HG03025 (cell line): Measurements from ENCODE around the gene PRKCSH.
"Not testable (repeated sequence)": the region's sequence is repeated elsewhere in the genome, so short reads cannot be mapped to it uniquely, and the experiment has no call there.

Experiments used
- ATAC-seq: cut with Tn5 transposase; IDR thresholded peaks from one replicate; pipeline ENCODE4 v1.9.1; 2021; ENCODE audit warnings: mild to moderate bottlenecking, moderate library complexity; ENCODE audit not compliant: unreplicated experiment, low FRiP score

PRKCSH gene

DNA sequence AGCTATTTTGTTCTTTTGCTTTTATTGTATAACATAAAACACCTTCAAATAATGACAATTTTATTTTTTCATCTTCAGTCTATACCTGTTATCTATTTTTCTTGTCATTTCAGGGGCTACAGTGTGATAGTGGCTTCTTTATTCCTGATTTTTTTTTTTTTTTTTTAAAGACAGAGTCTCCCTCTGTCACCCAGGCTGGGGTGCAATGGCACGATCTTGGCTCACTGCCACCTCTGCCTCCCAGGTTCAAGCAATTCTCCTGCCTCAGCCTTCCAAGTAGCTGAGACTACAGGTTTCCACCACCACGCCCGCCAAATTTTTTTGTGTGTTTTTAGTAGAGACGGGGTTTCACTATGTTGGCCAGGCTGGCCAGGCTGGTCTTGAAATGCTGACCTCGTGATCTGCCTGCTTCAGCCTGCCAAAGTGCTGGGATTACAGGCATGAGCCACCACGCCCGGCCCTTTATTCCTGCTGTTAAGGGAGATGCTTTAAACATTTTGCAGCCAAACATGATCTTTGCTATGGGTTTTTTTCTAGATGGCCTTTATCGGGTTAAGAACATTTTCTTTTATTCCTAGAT, 32.9 kb downstream of the PRKCSH start:
- not testable (repeated sequence) for ATAC-seq

DNA sequence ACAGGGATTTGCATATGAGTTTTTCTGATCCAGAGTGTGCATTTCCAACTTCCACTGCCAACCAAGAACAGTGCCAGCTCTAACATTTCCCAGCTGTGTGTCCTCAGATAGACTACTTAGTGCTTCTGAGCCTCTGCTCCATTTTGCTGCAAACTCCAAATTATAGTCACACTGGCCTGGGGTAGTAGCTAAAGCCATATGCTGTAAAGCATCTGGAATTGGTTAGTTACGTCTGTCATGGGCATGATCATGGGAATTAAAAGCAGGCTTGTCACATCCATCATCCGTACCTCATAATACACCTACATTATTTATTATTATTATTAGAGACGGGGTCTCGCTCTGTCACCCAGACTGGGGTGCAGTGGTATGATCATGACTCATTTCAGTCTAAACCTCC, 38.3 kb downstream of the PRKCSH start:
- ATAC-seq: no peak

GRCh38 chr19:11475343-11475742, 39.9 kb downstream of the PRKCSH start:
- ATAC-seq: not testable (repeated sequence)

DNA sequence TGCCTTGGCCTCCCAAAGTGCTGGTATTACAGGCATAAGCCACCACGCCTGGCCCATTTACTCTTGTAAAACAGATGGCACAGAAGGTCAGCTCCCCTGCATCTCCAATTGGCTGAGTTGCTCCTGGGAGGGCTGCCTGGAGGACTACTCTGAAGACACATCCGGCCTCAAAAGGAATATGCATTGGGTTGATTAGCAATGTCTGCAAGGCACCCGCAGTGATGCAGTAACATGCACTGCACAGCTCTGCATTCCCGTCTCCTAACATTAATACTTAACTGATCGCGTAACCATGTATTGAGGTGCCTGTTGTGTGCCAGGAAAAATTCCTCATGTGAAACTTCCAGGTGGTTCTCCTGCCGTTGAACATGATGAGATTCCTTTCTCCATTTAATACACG, 40.4 kb downstream of the PRKCSH start:
- ATAC-seq: no peak

DNA sequence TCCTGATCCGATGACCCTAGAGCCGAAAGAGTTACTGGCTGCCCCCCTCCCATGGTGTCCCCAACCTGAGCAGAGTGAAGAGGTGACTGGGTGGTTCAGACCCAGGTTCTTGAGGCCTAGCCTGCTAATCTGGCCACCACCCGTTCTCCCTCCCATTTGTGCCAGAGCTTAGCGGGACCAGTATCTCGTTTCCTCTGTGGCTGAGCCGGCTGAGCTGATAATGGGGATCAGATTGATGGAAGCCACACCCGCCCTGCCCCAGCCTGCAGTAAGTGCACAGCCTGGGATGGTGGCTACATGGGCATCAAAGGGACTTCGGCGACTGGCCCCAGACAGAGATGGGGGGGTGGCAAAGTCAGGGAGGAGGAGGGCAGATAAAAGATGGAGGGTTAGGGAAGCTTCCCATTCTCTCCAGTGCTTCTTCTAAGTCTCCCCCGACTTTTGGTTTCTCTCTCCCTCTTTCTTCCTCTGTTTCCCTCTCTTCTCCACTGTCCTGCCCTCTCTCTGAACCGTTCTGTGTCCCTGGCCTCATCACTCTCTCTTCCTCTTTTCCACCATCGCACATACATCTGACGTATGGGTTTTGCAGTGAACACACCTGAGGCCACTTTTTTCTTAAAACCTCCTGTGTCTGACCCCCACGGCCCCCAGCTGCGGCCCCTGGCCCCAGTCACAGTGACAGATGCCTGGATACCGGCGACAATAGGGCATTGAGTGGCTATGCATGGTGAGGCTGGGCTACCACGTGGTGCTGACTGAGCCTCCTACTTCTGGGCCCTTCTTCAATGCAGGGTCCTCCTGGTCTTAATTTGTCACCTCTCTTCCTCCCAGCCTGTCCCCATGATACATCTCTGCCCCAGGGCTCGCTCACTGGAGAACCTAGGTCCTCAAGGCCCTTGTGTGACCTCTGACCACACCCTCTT, 43.0 kb downstream of the PRKCSH start:
- no peak for ATAC-seq

GRCh38 chr19:11479090-11479897, 43.9 kb downstream of the PRKCSH start:
- no peak for ATAC-seq

DNA sequence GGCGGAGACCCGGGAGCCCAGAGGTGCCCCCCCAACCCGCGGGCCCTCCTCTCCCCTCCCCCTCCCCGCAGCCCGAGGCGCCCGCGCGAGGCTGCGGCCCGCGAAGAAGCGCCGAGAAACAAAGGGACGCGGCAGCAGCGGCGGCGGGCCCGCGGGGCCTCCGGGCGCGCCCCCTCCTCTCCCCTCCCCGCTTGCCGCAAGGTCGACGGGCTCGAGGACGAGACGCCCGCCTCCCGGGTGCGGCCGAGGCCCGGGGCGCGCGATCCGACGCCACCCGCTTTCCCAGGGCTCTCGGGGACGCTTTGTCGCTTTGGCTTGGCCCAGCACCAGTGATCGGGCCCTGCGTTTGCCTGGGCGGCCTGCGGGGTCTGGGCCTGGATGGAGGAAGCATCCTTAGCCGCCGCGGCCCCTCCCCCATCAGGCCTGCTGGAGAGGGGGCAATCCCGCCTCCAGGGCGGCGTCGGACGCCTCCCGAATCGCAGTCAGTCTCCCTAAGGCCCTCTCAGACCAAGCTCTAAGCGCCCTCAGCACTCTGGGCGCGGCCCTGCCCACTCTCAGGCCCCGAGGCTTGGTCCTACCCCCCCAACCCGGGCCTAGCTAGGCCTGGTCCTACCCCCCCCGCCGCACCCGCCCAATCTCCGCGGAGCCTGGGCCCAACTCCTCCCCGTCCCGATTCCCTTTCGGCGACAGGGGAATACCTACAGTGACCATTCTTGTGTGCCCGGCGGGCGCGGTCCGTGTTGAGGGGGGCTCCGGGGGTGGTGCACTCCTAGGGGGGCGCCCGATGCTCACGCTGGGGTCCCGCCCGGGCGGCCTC, 44.7 kb downstream of the PRKCSH start:
- ATAC-seq: no peak

DNA sequence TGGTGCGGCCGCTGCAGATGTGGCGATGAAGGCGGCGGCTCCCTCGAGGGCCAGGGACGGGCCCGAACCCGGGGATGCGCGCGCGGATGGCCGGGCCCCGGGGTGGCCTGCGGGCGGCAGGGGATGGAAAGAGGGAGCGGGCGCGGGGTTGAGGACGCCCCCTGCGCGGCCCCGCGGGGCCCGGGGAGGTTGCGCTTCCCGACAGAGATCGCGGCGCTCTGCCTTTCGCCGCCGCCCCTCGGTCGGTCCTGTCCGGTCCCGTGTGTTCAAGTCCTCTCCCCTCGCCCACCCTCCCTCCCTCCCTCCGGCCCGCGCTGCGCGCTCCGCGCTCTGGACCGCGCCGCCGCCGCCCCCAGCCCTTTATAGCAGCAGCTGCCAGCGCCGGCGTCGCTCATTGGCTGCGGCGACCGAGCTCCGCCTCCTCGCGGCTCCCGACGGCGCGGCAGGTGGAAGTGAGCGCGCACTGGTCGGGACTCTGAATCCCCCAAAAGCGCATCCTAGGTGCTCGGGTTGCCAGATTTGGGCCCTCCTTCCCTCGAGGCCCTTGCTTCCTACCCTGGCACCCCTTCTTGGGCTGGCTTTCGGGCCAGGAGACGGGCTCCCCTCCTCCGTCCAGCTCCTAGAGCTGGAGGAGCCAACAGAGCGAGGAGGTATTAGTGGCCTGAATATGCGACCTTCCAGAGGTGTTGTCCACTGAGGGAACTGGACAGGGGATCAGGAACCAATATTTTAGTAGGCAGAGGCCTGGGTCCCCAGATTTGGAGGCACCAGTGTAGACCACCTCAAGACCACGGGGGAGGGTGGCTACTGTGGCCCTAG, 45.5 kb downstream of the PRKCSH start, which contains the start of gene ELAVL3:
Gene ELAVL3, minus strand, starts transcription at position 332 of the 819 bp plus-strand sequence. CDS start 438 bp downstream, outside the sequence.
- no peak for ATAC-seq

GRCh38 chr19:11481534-11482383, 46.3 kb downstream of the PRKCSH start:
- no peak for ATAC-seq

DNA sequence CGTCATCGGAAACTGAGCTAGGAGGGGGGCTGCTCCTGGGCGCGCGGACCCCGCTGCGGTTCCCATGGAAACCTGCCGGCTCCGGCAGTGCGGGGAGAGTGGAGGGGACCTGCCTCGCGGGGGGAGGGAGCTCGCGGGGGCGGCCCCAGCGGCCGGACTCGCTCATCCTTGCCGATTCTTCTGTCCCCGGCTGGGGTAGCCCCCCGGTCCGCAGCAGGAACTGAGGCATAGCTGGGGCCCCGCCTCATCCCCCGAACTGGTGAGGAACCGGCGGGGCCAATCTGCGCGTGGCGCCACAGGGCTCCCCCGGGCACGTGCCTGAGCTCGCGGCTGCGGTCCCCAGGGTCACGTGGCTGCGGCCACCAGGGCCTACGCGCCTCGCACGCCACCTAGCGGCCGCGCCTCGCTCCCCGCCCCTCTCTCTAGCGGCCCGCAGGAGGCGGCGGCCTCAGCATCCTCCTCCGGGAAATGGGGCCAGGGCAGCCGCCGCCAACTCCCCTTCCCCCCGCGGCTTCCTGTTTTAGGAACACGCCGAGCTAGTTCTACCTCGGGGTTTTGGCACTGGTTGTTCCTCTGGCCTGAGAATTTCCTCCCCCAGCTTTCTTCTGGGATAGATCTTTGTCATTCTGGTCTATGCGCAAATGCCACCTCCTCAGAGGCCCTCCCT, 47.1 kb downstream of the PRKCSH start:
- no peak for ATAC-seq

DNA sequence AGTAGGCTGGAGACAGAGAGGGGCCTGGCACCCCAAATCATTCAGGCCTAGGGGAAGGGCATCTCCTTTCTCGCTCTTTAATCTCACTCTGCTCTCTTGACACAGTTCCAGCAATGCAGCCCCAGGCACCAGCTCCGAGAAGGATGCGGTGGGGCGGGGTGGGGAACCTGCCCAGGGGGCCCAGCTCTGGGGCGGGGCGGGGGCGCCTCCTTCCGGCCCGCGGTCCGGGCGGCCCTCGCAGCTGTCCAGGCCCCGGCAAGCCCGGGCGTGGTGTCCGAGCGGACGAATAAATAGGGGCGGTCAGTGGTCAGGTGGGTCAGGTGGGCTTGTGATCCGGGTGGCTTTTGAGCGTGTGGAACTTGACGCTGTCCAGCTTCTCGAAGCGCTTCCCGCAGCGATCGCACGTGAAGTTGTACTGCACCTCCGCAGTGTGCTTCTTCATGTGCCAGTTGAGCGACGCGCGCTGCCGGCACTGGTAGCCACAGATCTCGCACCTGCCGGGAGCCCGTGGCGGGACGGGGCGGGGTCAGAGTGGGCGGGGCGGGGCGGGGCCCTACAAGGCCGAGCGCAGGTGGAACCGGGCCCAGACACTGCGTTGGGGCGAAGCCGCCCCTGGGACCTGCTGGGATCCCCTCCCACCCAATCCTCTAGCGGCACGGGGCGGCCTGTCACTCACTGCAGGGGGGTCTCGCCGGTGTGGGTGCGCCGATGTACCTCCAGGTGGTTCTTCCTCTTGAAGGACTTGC, 48.1 kb downstream of the PRKCSH start:
- ATAC-seq: no peak

DNA sequence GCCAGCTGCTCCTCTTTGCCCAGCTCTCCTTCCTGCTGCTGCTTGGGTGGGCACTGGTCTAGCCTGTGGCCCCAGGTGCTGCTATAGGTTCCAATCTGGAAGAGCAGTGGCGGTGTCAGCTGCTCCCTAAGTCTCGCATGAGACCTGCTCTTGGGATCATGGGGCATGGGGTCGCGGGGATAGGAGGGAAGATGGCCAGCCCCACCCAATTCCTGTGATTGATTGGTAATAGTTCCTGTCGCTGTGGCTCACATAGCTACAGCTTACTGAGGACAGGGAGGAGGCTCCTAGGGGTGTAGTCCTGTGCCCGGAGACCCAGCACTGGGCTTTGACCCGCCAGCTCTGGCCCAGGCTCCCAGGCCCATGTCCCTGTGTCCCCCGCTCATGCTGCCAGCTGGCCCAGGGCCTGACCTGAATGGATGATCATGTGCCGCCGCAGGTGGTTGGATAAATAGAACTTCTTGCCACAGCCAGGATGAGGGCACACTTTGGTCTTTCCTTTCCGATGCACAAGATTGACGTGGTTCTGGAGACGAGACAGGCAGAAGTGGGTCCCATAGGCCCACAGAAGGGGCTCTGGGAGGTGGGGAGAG, 49.9 kb downstream of the PRKCSH start:
- no peak for ATAC-seq

- no peak for ATAC-seq
These were observed 51.4 kb downstream of the PRKCSH start for GRCh38 chr19:11486661-11487503.

- no peak for ATAC-seq
These were observed 53.9 kb downstream of the PRKCSH start for GRCh38 chr19:11489378-11489777.

- no peak for ATAC-seq
These were observed 59.3 kb downstream of the PRKCSH start for GRCh38 chr19:11494634-11495285.
